HG03175 (cell line): ENCODE data around the gene LRMDA.

Experiments used
- ATAC-seq: cut with Tn5 transposase; IDR thresholded peaks from one replicate; pipeline ENCODE4 v1.9.1; 2021; ENCODE audit warnings: mild to moderate bottlenecking, moderate library complexity; ENCODE audit not compliant: unreplicated experiment

The LRMDA gene

DNA sequence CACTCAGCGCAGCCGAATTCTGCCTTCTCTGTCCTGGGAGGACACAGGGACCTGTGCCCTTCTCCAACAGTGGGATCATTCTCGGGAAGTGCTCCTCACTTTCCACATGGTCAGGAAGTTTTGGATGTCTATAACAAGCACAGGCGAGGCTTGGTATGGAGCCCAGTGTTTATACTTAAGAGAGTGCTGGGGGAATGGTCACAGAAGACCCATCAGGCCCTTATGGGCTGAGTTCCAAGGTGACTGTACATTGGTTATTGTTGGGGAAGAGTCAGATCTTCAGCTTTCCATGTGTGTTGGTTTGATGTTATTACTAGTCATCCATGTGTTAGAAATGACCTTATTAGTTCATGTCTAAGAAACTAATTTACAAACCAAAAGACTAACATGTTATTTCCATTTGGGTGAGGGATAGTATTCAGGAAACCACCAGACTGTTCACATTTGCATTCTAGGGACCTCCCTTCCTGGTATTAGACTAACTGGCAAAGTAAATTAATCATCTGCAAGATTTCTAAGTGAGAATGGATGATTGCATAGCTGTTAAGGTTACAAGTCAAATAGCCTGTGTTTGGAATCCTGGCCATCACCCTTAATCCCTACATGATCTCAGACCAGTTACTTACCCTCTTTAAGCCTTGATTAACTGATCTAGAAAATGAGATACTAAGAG is 834.2 kb downstream of the LRMDA start:
- no peak for ATAC-seq

DNA sequence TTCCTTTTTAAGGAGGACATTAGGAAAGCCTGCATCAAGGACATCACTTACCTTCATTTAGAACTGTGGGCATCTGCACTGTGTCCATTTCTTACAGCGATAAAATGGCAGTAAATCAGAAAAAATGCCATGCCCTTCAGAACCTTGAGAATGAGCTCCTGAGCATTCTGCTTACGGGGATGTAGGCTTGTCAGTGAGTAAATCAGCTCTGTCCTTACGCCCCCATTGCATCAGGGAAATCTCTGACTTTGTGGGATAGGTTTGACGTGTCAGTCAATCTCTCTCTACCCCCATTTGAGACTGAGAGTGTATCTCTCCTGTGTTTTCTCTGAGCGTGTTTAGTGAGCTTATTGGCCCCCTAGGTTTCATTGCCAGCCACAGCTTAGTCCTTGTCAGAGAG is 837.1 kb downstream of the LRMDA start:
- ATAC-seq: no peak

DNA sequence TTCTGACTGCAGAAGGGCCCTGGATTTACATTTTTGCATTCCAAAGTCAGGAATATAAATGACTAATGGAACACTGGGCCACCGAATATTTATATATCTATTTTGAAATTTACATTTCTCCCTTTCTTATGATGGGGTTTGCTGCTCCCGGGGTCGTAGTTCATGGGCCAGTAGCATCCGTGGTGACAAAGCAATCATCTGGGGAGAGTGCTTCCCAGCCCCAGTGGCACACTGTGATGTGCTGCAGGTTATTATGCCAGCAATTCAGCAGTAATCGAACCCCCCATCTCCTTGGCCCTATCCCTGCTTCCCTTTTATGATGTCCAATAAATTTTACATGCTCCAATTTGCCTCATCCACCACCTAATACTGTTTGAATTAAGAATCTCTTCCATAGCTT is 837.5 kb downstream of the LRMDA start:
- ATAC-seq: no peak

DNA sequence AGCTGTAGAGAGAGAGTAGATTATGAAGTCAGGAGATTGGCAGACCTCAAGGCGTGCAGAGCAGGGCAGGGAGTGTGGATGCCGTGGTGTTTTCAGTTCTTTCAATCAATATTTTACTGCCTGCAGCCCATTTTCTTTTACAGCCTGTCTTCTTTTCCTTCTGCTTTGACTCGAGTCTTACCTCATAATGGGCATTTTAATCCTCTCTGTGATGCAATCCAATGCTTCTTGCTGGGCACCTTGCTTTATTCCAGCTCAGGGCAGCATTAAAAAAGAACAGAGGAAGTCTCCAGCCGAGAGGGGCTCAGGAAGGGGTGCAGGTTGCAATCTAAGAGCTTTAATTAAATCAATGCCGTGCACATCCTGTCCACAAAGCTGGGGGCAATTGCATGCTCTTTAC is 839.0 kb downstream of the LRMDA start:
- ATAC-seq: no peak

DNA sequence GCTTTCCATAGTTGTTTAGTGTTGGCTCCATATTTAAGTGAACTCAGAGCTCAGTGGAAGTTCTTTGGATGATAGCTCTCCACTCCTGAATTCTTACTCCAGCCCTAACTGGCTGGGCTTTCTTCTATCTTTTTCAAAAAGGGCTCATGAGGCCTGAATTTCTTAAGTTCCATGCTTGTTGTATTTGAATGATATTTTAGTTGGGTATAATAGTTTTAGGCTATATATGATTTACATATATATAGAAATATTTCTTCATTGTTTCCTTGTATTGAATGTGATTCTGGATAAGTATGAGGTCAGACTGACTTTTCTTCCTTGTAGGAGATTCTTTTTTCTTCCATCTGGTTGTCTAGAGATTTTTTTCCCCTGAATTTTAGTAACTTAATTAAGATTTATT is 843.5 kb downstream of the LRMDA start:
- ATAC-seq: no peak

DNA sequence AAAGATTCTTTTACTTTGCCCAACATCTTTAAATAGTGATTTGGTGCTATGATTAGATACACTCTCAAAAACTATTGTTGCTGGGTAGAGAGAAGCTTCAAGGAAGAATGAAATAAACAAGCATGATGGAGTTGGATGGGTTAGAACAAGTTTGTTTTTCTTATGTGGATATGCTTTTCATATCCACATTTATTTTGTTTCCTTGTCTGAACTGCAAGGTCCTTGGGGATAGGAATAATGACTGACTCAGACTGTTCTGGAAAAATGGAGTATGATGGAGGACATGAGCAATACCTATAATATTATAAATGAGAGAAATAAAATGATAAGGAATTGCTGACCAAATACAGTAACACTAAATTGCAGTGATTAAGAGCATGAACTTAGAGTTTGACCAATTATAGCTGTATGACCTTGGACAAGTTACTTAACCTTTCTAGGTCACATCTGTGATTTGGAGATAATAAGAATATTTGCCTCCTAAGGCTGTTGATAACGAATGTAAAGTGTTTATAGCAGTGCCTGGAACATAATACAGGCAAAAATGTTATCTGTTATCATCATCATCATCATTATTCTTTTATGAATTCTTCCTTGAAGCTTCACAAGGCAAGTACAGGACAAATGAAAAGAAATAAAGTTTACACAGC is 847.5 kb downstream of the LRMDA start:
- no peak for ATAC-seq

DNA sequence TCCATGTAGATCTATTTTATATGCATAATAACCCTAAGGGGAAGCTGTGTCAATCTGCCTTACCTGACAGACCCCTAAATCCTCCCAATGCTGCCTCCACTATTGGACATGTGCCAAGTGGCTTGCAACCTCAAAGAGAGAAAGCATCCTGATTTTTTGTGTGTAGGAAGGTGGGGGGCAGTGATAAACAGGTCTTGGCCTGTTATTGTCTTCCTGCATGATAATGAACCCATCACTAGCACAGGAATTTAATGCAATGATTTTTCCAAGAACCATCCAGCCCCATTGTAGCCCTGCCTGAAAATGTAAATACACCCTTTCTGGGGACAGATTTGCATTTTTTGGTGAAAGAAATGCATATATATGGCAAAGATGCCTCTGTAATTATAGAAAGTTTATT is 850.2 kb downstream of the LRMDA start:
- ATAC-seq: no peak

DNA sequence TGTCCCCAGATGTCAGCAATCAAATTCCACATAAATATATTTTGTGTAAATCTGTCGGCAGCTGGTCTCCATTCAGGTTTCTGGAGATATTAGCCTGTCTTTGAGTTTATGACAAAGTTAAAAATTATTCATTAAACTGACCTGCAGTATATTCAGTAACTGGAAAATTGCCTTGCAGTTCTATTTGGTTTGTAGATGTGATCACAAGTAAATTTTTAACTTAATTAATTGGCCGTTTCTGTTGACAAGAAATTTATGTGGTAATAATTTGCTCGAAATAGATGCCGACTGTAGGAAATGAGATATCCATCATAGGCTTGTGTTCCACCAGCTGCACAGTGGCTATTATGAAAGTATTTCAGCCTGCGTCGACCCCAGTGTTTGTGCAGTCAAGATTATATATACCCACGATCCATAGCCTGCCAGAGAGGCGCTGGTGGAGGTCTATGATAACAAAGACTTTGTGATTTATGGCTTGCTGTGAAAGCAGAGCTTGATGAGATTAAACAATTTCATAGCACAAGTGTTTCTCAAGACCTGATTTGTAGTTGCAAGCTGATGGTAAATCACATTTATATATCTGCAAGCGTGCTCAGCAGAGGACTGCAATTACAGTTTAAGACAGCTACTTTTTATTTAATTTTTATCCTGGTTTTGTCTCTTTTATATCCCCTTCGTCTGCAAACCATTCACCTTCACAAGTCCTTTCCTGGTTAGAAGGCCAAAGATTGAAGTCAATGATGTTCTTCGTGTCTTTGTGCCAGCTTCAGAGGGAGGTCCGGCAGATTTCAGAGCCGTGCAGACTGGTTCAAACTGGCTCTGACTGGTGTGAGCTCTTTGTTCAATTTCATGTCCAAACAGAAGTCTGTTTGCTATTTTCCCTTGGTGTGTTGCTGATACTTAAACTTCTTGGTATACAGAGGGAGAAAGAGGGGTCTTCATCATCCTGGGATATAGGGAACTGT is 850.9 kb downstream of the LRMDA start:
- ATAC-seq: no peak

DNA sequence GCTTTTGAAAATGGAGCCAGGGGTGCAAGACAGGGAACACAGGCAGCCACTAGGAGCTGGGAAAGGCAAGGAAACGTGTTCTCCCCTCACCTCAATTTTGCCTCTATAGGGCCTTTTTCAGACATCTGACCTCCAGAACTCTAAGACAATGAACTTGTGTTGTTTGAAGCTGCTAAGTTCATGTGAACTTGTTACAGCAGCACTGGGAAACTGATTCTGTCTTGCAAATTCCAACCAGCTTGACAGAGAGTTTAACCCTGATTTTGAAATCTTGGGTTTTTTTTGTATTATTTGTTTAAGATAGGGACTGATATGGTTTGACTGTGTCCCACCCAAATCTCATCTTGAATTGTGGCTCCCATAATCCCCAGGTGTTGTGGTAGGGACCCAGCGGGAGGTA is 852.9 kb downstream of the LRMDA start:
- no peak for ATAC-seq

DNA sequence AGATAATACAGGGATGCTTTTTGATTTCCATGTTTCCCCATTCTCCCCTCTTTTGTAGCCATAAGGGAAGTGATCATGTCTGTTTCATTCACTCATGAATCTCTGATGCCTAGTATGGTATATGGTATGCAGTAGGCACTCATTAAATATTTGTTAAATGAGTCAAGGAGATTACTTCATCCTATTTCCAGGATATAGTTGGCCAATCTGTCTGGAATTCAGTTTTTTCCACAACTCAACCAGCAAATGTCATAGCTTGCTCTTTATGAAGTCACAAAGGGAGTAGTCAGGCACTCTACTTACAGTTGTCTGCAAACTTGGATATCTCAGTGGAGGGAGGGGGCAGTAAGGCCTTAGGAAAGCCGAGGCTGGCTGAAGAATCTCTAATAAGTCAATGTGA is 853.6 kb downstream of the LRMDA start:
- no peak for ATAC-seq

DNA sequence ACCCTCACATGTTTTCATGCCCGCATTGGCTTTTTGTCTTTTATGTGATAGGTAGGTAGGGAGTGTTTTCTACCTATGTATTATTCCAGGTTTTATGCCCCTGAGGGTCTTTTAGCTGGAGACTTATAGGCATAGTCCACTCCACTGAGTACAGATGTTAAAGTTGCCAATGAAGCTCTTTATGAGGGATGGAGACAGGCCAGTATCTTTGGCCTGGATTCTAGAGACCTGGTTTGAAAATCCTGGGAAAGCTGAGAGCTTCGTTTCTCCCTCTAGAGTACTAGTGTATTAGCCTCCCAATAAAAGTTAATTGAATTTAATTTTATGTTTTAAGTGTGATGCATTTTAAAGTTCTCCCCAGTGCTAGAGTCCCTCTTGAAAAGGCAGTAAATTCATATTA is 854.1 kb downstream of the LRMDA start:
- no peak for ATAC-seq

DNA sequence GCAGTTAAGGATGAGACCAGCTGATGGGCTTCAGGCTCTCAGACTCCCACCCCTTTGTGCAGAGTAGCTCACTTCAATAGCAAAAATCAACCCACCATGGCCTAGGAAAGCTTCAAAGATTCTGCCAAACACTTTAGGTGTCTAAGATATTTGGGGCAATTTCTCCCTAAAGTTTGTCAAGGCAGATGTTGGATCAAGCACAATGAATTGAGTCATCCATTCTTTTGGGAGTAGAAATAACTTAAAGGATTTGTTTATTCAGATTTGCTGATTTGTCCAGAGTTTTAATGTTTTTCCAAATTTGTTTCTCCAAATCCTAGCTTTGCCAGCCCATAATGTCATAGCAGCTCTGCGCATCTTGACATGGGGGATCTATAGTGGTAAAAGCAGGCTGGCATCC is 855.1 kb downstream of the LRMDA start:
- ATAC-seq: no peak

DNA sequence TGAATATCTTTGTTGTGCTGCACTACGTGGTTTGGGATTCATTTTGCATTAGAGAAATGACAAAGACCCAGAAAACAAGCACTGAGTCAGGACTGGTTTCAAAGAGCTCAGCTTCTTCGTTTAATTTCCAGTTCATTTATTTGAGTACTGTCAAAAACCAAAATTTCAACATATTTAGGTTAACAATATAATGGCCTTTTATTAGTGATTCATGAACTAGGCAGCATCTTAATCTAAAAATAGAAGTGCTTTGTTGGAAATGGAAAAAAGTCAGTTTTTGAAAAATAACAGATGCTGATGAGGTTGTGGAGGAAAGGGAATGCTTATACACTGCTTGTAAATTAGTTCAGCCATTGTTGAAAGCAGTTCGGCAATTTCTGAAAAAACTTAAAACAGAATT is 856.4 kb downstream of the LRMDA start:
- no peak for ATAC-seq

DNA sequence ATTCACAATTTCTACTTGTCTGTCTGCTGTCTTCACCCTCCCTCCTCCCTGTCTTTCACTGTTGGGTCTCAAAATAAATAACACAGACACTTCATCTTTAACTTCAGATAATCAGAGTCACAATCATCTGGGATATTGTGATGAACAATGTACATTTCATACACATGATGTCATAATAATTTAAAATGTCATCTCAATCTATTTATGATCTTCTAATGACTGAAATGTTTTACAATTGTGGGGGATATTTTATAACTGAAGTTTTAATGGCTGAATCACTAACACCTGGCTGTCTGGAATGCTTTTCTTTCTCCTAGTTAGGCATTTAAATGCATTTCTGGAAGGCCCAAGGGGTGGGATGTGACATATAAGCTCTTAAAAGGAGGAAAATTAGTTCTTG is 859.8 kb downstream of the LRMDA start:
- no peak for ATAC-seq

DNA sequence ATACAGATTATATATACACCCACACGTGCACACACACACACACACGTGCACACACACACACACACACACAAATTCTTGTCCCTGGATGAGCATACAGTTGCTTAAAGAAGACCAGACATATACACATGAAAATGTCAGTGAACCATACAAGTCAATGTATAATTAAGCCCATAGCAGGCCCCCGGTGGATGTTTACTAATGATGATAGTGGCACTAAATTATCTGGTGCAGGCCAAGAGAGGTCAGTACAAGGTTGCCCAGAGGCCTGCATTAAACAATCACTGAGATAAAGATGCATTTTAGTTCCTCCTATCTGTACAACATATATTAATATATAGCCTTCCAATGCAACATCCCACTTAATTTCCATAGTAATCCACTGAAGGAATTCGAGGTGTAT is 860.5 kb downstream of the LRMDA start:
- ATAC-seq: no peak

DNA sequence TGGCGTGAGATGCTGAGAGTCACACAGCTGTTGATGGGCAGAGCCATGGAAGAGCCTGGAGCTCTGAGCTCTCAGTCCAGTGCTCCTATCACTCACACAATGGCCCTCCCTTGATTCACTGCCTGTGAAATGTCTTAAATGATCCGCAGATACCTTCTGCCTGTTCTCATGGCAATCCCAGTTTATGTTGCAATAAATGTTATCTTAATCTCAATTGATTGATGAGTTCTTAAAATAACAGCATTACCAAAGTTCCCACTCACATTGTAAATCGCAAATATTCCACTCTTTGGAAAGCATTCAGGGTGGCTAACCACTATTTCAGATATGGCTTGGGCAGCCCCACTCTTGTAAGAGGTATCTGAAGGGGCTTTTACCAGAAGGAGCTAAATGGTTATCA is 865.5 kb downstream of the LRMDA start:
- ATAC-seq: no peak

DNA sequence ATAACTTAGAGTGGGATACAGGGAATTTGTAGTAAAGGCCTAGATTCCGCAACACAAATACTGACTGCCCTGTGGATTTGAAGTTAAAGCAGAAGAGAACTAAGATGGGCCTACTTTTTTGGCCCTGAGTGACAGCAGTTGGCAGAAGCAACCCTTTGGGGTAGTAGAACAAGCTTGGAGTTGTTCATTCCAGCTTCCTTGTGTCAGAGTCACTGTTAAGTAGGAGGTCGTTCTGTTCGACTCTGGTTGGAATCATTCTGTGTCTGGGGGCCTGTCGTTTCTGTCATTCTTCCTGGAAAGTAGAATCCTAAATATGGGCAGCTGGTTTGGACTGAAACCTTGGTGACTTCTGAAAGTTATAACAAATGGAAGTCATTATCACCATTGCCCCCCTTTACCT is 865.9 kb downstream of the LRMDA start:
- ATAC-seq: no peak

DNA sequence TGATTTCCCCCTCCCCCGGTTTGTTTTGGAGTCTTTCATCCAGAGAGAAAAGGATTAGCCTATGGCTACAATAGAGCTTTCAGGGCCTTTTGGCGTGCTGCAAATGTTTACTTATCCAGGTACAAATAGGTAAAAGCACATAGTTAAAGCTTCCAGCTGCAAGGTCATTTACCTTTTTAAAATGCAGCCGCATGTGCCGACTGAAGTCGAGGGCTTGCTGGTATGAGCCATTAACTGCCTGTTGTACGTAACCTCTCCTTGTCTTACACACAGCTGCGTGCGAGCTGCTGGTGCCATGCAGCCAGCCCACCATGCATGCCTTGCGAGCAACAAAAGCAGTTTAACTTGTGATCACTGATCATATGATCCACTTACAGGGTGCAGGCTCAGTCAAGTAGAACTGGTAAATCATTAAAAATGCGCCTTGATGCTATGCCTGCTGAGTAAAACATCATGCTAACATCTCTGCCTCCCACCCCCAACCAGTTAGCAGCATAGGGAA is 866.4 kb downstream of the LRMDA start:
- no peak for ATAC-seq

DNA sequence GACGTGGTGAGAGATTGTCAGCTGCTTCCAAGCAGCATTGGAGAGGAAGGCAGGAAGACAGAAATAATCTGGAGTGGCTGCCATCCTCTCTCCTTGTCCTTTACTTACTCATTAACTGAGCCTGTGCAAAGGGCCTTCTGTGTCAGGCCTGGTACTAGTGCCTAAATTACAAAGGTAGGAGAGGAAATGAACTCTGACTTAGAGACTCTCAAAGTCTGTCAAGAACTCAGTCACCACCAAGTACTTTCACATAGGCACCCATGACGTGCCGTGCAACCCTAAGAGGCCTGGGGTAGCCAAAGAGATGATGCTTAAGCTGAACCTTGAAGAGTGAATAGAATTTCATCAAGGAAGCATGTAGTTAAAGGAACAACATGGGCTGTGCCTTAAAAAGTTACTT is 866.9 kb downstream of the LRMDA start:
- ATAC-seq: no peak

DNA sequence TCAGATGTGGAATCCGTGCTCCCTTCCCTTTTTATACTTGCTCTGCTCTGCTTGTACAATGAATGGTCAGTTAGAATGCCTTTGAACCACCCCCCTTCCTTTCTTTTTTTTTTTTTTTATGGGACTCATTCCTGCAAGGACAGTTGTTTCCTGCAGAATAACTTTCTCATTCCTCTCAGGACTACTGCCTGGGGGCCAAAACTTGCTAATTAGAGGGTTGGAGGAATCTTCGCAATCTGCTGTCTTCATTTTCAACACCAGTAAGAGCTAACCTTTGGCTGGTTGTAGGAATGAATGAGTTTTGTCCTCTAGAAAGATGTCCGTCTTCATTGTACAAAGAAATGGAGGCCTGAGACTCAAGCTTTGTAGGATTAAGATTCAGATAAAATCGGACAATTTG is 868.1 kb downstream of the LRMDA start:
- ATAC-seq: no peak

DNA sequence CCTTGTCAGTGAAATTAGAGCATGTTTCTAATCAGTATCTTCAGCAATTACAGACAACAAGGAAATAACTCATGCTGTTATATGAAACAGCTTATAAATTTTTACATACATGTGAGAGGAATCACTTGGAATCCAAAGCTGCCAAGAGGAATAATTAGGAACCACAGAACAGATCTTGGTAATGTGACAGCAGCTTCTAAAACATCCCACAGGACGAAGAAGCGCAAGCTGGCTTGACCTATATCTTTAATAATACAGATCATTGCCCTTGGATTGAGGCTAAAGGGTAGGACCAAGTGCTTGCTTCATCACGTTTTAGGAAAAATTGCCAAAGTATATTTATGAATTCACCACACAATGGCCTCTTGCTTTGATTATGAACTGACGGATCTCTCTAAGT is 869.8 kb downstream of the LRMDA start:
- ATAC-seq: no peak

DNA sequence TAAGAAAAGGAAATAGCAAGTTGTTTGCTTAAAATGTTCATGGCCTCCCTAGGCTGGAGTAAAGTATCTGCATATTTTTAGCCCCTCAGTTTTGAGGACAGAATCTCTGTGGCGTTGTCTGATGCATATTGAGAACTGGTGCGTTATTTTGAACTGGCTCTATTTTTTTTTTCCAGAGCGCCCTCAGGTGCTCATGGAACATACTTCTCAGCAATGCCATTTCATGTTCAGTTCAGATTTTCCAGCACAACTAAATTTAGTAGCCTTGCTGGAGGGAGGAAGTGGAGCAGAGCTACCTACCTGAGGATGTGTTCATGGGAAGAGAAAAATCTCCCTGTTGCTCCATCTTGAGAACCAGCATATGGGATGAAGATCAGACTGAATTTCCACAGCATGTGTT is 870.5 kb downstream of the LRMDA start:
- no peak for ATAC-seq
